MCF 10A (cell line): Measurements from ENCODE around the gene AQP3. TPM values are rescaled to one million over a fixed set of nuclear protein-coding genes. Genes with fewer than 3 reads are reported as not detected.

Experiments used
- BruUV-seq: library from RNA; stranded (reverse); fragments of 400-500 nt; replicated peaks from 2 replicates; lab custom pipeline; 2021; lab: Mats Ljungman, UMichigan
- CTCF ChIA-PET: fragments of 300-600 bp; sonication (Branson Sonifier 250); formaldehyde crosslinking; extraction: SDS; loops from one replicate; lab custom pipeline; 2021; ENCODE audit warnings: antibody characterized with exemption, inconsistent platforms; lab: Yijun Ruan, JAX
- POLR2A ChIA-PET: fragments of 300-600, 350-650 bp; sonication (Branson Sonifier 250); formaldehyde crosslinking; extraction: SDS; loops from one replicate; lab custom pipeline; 2020; ENCODE audit warnings: antibody characterized with exemption, inconsistent platforms; lab: Yijun Ruan, JAX
- DNase-seq: peaks from one replicate; pipeline ENCODE4 v3.0.0-alpha.2; 2018; ENCODE audit not compliant: unreplicated experiment
- H3K27ac Mint-ChIP-seq: one replicate; pipeline ENCODE4 v1.8.0; 2022; ENCODE audit warnings: mild to moderate bottlenecking, low read depth, mixed read lengths; ENCODE audit not compliant: unreplicated experiment
- H3K27me3 Mint-ChIP-seq: one replicate; pipeline ENCODE4 v1.8.0; 2022; ENCODE audit warnings: mixed read lengths; ENCODE audit not compliant: insufficient read depth, unreplicated experiment
- H3K36me3 Mint-ChIP-seq: one replicate; pipeline ENCODE4 v1.8.0; 2022; ENCODE audit warnings: mild to moderate bottlenecking, moderate library complexity, mixed read lengths; ENCODE audit not compliant: insufficient read depth, unreplicated experiment
- H3K4me1 Mint-ChIP-seq: one replicate; pipeline ENCODE4 v1.8.0; 2022; ENCODE audit warnings: mixed read lengths; ENCODE audit not compliant: insufficient read depth, unreplicated experiment
- H3K4me3 Mint-ChIP-seq: one replicate; pipeline ENCODE4 v1.8.0; 2022; ENCODE audit warnings: mild to moderate bottlenecking, moderate library complexity, mixed read lengths; ENCODE audit not compliant: unreplicated experiment
- H3K9me3 Mint-ChIP-seq: one replicate; pipeline ENCODE4 v1.8.0; 2022; ENCODE audit warnings: mixed read lengths; ENCODE audit not compliant: unreplicated experiment
- intact Hi-C: fragments of 100-400 bp; cut with micrococcal nuclease; formaldehyde crosslinking; loops from 2 replicates; pipeline ENCODE4 v1.14.1; 2022
- total RNA-seq: library from RNA; stranded (reverse); gene quantifications from 2 replicates; pipeline ENCODE4 v1.2.3, GENCODE V29; 2022
- TF ChIP-seq, protein P1 (sequence below): fragments of 200-600 bp; IDR thresholded peaks from one replicate; pipeline ENCODE4 v1.8.0; 2022; ENCODE audit warnings: antibody characterized with exemption, mild to moderate bottlenecking; ENCODE audit not compliant: unreplicated experiment

The AQP3 gene
- total RNA-seq, 1 experiment from 2014 or later: 0.89 TPM

DNA sequence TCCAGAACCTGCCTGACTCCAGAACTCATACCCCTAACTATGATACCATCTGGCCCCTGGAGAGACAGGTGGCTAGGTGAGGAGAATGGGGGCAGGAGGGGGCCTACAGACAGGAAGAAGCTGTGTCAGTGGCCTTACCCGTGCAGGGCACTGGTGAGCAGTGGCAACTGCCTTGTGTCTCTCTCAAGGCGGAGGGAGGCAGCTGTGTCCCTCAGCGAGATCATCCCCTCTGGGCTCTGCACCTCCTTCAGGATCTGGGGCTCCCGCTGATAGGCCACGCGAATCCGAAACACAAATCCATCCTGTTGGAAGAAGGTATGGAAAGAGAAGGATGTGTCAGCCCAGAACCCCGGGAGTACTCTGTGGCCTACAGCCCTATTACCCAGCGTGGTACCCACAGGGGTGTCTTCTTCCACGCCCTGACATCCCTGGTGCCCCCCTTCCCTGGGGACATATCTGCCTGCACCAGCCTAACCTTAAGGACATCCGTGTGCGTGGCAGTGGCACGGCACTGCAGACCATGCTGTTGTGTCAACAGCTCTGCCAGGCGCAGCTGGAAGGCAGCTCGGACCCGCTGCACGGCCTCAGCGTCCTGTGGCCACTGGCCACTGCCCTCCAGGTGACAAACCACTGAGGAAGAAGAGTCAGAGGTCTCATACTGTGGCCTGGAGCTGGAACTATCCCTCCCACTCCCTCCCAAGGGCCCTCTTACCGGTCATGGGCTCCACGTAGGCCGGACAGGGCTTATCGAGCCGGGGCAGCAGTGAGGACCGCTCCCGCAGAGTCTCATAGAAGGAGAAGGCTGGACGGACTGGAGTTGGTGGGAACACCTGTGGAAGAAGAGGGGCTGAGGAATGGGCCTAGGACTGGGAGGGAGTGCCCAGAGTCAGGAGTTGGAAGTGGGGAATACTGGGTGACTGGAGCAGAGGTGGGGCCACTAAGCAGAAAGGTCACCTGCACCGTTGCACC lies 18.5 kb upstream of the AQP3 start:
- DNase-seq: no peak
- Mint-ChIP-seq H3K27ac (no peak overlapping the region), H3K4me3 (no peak overlapping the region), H3K4me1 (no peaks in the 10 kb centered on the region), H3K36me3 (peaks cover 66% of the 10 kb centered on the region), H3K27me3 (no peaks in the 10 kb centered on the region), H3K9me3 (no peaks in the 10 kb centered on the region)
- BruUV-seq: no TSS peak
- ChIA-PET POLR2A (interaction anchor here (0.5 to 1.9 kb wide), 7 partner anchors 8 to 306 kb away, joined by 3 to 13 read pairs (median 3); partner anchors contain the start of gene NOL6), CTCF (interaction anchor here (0.6 to 7.4 kb wide), 28 partner anchors 7 to 240 kb away, joined by 3 to 114 read pairs (median 6); partner anchors contain the start of genes AQP3, AQP7 and NOL6)
- intact Hi-C loops: loop anchor here (1.0 to 5.0 kb wide), 2 partner anchors 63 to 239 kb away; no protein-coding TSS in a partner anchor
- TF ChIP-seq, protein P1, sequence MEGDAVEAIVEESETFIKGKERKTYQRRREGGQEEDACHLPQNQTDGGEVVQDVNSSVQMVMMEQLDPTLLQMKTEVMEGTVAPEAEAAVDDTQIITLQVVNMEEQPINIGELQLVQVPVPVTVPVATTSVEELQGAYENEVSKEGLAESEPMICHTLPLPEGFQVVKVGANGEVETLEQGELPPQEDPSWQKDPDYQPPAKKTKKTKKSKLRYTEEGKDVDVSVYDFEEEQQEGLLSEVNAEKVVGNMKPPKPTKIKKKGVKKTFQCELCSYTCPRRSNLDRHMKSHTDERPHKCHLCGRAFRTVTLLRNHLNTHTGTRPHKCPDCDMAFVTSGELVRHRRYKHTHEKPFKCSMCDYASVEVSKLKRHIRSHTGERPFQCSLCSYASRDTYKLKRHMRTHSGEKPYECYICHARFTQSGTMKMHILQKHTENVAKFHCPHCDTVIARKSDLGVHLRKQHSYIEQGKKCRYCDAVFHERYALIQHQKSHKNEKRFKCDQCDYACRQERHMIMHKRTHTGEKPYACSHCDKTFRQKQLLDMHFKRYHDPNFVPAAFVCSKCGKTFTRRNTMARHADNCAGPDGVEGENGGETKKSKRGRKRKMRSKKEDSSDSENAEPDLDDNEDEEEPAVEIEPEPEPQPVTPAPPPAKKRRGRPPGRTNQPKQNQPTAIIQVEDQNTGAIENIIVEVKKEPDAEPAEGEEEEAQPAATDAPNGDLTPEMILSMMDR: no peak

DNA sequence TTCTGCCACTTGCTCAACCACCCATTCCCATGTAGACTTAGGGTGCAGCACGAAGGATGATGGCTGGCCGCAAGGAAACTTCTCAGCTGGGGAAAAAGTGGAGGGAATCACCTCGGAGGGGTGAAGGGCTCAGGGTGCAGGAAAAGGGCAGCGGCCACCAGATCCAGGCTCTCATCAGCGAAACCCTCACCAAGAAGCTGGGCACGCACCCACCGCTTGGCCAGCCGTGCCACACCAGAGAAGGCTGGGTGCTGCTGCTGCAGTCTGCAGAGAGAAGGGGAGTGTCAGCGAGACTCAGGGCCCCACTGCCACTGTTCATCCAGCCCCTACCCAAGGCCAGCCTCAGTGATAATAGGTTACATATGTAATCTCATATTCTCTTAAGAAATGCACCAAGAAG lies 17.7 kb upstream of the AQP3 start:
- intact Hi-C loops: loop anchor here (5.0 kb wide), 1 partner anchor 238 kb away; no protein-coding TSS in a partner anchor
- no peaks in the 10 kb centered on the region for H3K27me3 Mint-ChIP-seq
- H3K4me1 Mint-ChIP-seq: no peaks in the 10 kb centered on the region
- peaks cover 59% of the 10 kb centered on the region for H3K36me3 Mint-ChIP-seq
- no peak overlapping the region for H3K27ac Mint-ChIP-seq
- no peak for DNase-seq
- ChIA-PET CTCF (interaction anchor here (1.2 to 7.4 kb wide), 9 partner anchors 8 to 90 kb away, joined by 3 to 114 read pairs (median 15); partner anchors contain the start of genes AQP3, AQP7 and NOL6), POLR2A (interaction anchor here (0.9 to 1.5 kb wide), 3 partner anchors 9 to 90 kb away, joined by 3 to 4 read pairs (median 3); partner anchors contain the start of genes AQP3 and NOL6)
- BruUV-seq: no TSS peak
- TF ChIP-seq, protein P1: no peak
- H3K9me3 Mint-ChIP-seq: no peaks in the 10 kb centered on the region
- no peak overlapping the region for H3K4me3 Mint-ChIP-seq

DNA sequence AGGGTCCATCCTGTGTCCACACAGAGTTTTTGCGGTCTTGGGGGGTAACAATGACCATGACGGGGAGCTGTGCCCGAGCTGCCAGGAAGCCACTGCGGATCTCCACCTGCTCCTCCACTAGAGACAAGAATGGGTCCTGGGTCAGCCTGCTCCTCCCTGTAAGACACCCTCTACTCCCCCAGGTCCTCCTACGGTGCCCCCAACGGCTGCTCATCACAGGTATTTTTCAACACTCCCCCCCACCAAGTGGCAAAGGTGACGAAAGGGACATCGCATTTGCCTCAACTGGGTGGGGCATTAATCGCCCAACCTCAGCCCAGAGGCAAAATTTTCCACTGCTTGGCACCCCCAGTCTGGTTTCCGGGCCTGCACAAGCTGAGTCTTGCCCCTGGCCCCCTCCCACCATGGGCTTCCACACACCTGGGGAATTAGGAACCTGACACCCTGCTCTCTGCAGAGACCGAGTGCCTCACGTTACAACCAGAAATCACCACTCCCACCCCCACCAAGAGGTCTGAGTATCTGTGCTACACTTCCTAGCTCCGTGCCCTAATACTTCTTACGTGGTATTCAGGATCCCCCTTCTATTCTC lies 16.7 kb upstream of the AQP3 start:
- ChIA-PET CTCF (interaction anchor here (0.6 to 7.4 kb wide), 12 partner anchors 9 to 393 kb away, joined by 3 to 114 read pairs (median 8); partner anchors contain the start of genes AQP7 and NOL6), POLR2A (interaction anchor here (0.7 to 1.5 kb wide), 4 partner anchors 10 to 49 kb away, joined by 3 to 4 read pairs (median 3); partner anchors contain the start of genes AQP3 and NOL6)
- Mint-ChIP-seq H3K27me3 (no peaks in the 10 kb centered on the region), H3K4me1 (no peaks in the 10 kb centered on the region), H3K27ac (peak overlapping the region; percentile 37), H3K9me3 (no peaks in the 10 kb centered on the region), H3K4me3 (no peak overlapping the region), H3K36me3 (peaks cover 49% of the 10 kb centered on the region)
- DNase-seq: no peak
- intact Hi-C loops: no loop called here
- BruUV-seq: no TSS peak
- TF ChIP-seq, protein P1: no peak
